NCI-H510A treated with DMSO at 0.1 percent for 48 hours (cell line): ENCODE measurements around the gene SORCS2.

Experiments
- DNase-seq: peaks from one replicate; lab custom pipeline; 2025; lab: John Stamatoyannopoulos, UW

The SORCS2 gene

GRCh38 chr4:7614350-7614949 is 422.1 kb downstream of the SORCS2 start:
- DNase-seq = no peak

- DNase-seq = no peak
These were observed 423.9 kb downstream of the SORCS2 start for GRCh38 chr4:7616193-7616592.

- no peak for DNase-seq
These were observed 426.0 kb downstream of the SORCS2 start for GRCh38 chr4:7618361-7618760.

- DNase-seq = no peak
These were observed 427.9 kb downstream of the SORCS2 start for GRCh38 chr4:7620086-7620813.

GRCh38 chr4:7620814-7621176 is 428.5 kb downstream of the SORCS2 start:
- DNase-seq = no peak

GRCh38 chr4:7621252-7622035 is 429.1 kb downstream of the SORCS2 start:
- no peak for DNase-seq

GRCh38 chr4:7622371-7622770 is 430.0 kb downstream of the SORCS2 start:
- no peak for DNase-seq

- DNase-seq = no peak
These were observed 431.1 kb downstream of the SORCS2 start for GRCh38 chr4:7623468-7623867.

- DNase-seq = no peak
These were observed 432.1 kb downstream of the SORCS2 start for GRCh38 chr4:7624396-7624980.

GRCh38 chr4:7625071-7625470 is 432.7 kb downstream of the SORCS2 start:
- no peak for DNase-seq

- DNase-seq = no peak
These were observed 434.2 kb downstream of the SORCS2 start for GRCh38 chr4:7626531-7626930.

GRCh38 chr4:7627251-7628250 is 435.2 kb downstream of the SORCS2 start:
- DNase-seq = no peak

GRCh38 chr4:7628432-7628831 is 436.1 kb downstream of the SORCS2 start:
- no peak for DNase-seq

GRCh38 chr4:7629501-7630254 is 437.3 kb downstream of the SORCS2 start:
- DNase-seq = no peak

- peak; percentile 11 for DNase-seq
These were observed 438.4 kb downstream of the SORCS2 start for GRCh38 chr4:7630568-7631287.

GRCh38 chr4:7631288-7632014 is 439.1 kb downstream of the SORCS2 start:
- no peak for DNase-seq

GRCh38 chr4:7632341-7632740 is 440.0 kb downstream of the SORCS2 start:
- DNase-seq = no peak

GRCh38 chr4:7632971-7633370 is 440.6 kb downstream of the SORCS2 start:
- DNase-seq = no peak

GRCh38 chr4:7634661-7635251 is 442.4 kb downstream of the SORCS2 start:
- no peak for DNase-seq
